Calu3 (cell line): ENCODE data around the gene MRM2. TPM values are rescaled to one million over a fixed set of nuclear protein-coding genes. Genes with fewer than 3 reads are reported as not detected.

Experiments used
- BruUV-seq: library from RNA; stranded (reverse); fragments of 400-500 nt; replicated peaks from 2 replicates; lab custom pipeline; 2021; lab: Mats Ljungman, UMichigan
- CTCF ChIA-PET: fragments of 300-600 bp; sonication (Branson Sonifier 250); formaldehyde crosslinking; loops from one replicate; lab custom pipeline; 2022; ENCODE audit warnings: antibody characterized with exemption; lab: Charles Lee
- DNase-seq: peaks from one replicate; pipeline ENCODE4 v3.0.0; 2022
- H3K27ac Mint-ChIP-seq: one replicate; pipeline ENCODE4 v1.8.0; 2022; ENCODE audit warnings: mixed read lengths; ENCODE audit not compliant: unreplicated experiment
- H3K27me3 Mint-ChIP-seq: one replicate; pipeline ENCODE4 v1.8.0; 2022; ENCODE audit warnings: mixed read lengths; ENCODE audit not compliant: unreplicated experiment
- H3K36me3 Mint-ChIP-seq: one replicate; pipeline ENCODE4 v1.8.0; 2022; ENCODE audit warnings: mild to moderate bottlenecking, moderate library complexity, mixed read lengths; ENCODE audit not compliant: insufficient read depth, unreplicated experiment
- H3K4me1 Mint-ChIP-seq: one replicate; pipeline ENCODE4 v1.8.0; 2022; ENCODE audit warnings: mild to moderate bottlenecking, low read depth, mixed read lengths; ENCODE audit not compliant: unreplicated experiment
- H3K4me3 Mint-ChIP-seq: one replicate; pipeline ENCODE4 v1.8.0; 2022; ENCODE audit warnings: mild to moderate bottlenecking, low read depth, moderate library complexity, mixed read lengths; ENCODE audit not compliant: unreplicated experiment
- H3K9me3 Mint-ChIP-seq: one replicate; pipeline ENCODE4 v1.8.0; 2022; ENCODE audit warnings: low read depth, mixed read lengths; ENCODE audit not compliant: unreplicated experiment
- intact Hi-C: fragments of 100-400 bp; cut with micrococcal nuclease; formaldehyde crosslinking; loops from one replicate; pipeline ENCODE4 v1.10.0; 2022; ENCODE audit not compliant: unreplicated experiment
- total RNA-seq: library from RNA; stranded (reverse); gene quantifications from 2 replicates; pipeline ENCODE4 v1.2.3, GENCODE V29; 2022
- TF ChIP-seq, protein P1 (sequence below): fragments of 200-600 bp; IDR thresholded peaks from one replicate; pipeline ENCODE4 v1.8.0; 2022; ENCODE audit warnings: antibody characterized with exemption; ENCODE audit not compliant: unreplicated experiment

The MRM2 gene
- total RNA-seq, 1 experiment from 2014 or later = 64.3 TPM

- Mint-ChIP-seq H3K36me3 (peaks cover 31% of the 10 kb centered on the region), H3K27me3 (no peaks in the 10 kb centered on the region), H3K9me3 (no peaks in the 10 kb centered on the region), H3K4me1 (peaks cover 16% of the 10 kb centered on the region), H3K27ac (no peak overlapping the region), H3K4me3 (no peak overlapping the region)
- intact Hi-C loops = no loop called here
- no TSS peak for BruUV-seq
- CTCF ChIA-PET = no interaction called here
- TF ChIP-seq, protein P1, sequence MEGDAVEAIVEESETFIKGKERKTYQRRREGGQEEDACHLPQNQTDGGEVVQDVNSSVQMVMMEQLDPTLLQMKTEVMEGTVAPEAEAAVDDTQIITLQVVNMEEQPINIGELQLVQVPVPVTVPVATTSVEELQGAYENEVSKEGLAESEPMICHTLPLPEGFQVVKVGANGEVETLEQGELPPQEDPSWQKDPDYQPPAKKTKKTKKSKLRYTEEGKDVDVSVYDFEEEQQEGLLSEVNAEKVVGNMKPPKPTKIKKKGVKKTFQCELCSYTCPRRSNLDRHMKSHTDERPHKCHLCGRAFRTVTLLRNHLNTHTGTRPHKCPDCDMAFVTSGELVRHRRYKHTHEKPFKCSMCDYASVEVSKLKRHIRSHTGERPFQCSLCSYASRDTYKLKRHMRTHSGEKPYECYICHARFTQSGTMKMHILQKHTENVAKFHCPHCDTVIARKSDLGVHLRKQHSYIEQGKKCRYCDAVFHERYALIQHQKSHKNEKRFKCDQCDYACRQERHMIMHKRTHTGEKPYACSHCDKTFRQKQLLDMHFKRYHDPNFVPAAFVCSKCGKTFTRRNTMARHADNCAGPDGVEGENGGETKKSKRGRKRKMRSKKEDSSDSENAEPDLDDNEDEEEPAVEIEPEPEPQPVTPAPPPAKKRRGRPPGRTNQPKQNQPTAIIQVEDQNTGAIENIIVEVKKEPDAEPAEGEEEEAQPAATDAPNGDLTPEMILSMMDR = no peak
- DNase-seq = no peak
Measured at GRCh38 chr7:2228921-2229320, 13.1 kb downstream of the MRM2 start.

DNA sequence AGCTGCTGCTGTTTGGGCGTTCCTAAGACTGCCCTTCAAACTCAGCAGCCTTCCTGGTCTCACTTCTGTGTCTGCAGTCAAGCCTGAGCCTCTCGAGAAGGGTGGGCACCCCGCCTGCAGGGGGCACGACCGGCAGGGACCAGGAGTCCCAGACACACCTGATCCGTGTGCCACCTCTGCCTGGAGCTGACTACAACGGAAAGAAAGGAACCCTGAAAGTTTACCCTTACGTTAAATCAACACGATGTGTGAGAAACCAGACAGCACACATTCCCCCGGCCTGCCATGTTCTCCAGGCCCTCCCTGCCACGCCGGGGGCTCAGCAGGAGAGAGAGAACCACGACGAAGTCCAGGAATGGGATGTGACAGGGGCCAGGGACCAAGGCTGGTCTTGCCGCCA lies 14.3 kb downstream of the MRM2 start:
- H3K4me3 Mint-ChIP-seq = no peak overlapping the region
- no peaks in the 10 kb centered on the region for H3K27me3 Mint-ChIP-seq
- H3K4me1 Mint-ChIP-seq = peaks cover 16% of the 10 kb centered on the region
- CTCF ChIA-PET = interaction anchor here (0.5 kb wide), 1 partner anchor 120 kb away, joined by 4 read pairs; no protein-coding TSS in a partner anchor
- no peak overlapping the region for H3K27ac Mint-ChIP-seq
- BruUV-seq = no TSS peak
- no peak for DNase-seq
- intact Hi-C loops = no loop called here
- peaks cover 30% of the 10 kb centered on the region for H3K36me3 Mint-ChIP-seq
- TF ChIP-seq, protein P1 = no peak
- H3K9me3 Mint-ChIP-seq = no peaks in the 10 kb centered on the region

GRCh38 chr7:2225830-2226229 lies 16.2 kb downstream of the MRM2 start:
- H3K27ac Mint-ChIP-seq = peak overlapping the region; percentile 10
- TF ChIP-seq, protein P1 = no peak
- CTCF ChIA-PET = no interaction called here
- H3K4me3 Mint-ChIP-seq = no peak overlapping the region
- no peaks in the 10 kb centered on the region for H3K9me3 Mint-ChIP-seq
- H3K27me3 Mint-ChIP-seq = no peaks in the 10 kb centered on the region
- BruUV-seq = no TSS peak
- intact Hi-C loops = no loop called here
- DNase-seq = no peak
- H3K4me1 Mint-ChIP-seq = peaks cover 16% of the 10 kb centered on the region
- H3K36me3 Mint-ChIP-seq = peaks cover 31% of the 10 kb centered on the region

- Mint-ChIP-seq H3K9me3 (no peaks in the 10 kb centered on the region), H3K36me3 (peaks cover 36% of the 10 kb centered on the region), H3K4me1 (peaks cover 16% of the 10 kb centered on the region), H3K27me3 (no peaks in the 10 kb centered on the region), H3K4me3 (no peak overlapping the region), H3K27ac (no peak overlapping the region)
- no TSS peak for BruUV-seq
- TF ChIP-seq, protein P1 = no peak
- intact Hi-C loops = no loop called here
- CTCF ChIA-PET = no interaction called here
- DNase-seq = peak; percentile 46
Measured at GRCh38 chr7:2225336-2225735, 16.7 kb downstream of the MRM2 start.
